ENCODE results near the gene RBMS1.

GRCh38 chr2:160319700-160320099 is 173.9 kb downstream of the RBMS1 start:
- TF ChIP-seq CTCF (IDR thresholded peaks at IDR 0.05): no peak
- TF ChIP-seq POLR2A (IDR thresholded peaks at IDR 0.05): no peak

Data from tibial nerve (tissue), 3 donors.